Skeletal muscle satellite cell (primary cell): ENCODE measurements around the gene C16orf89. TPM values are rescaled to one million over a fixed set of nuclear protein-coding genes. Genes with fewer than 3 reads are reported as not detected.
"Not testable (repeated sequence)": the region's sequence is repeated elsewhere in the genome, so short reads cannot be mapped to it uniquely, and the experiment has no call there.

Experiments
- H3K27me3 ChIP-seq: 2 replicates; pipeline ENCODE4 v1.7.0; 2013; ENCODE audit warnings: low read length; ENCODE audit not compliant: control insufficient read depth, insufficient read depth
- H3K36me3 ChIP-seq: 2 replicates; pipeline ENCODE4 v1.7.0; 2013; ENCODE audit warnings: mild to moderate bottlenecking, control low read depth, low read length; ENCODE audit not compliant: insufficient read depth
- H3K4me1 ChIP-seq: 2 replicates; pipeline ENCODE4 v1.7.0; 2013; ENCODE audit warnings: low read length; ENCODE audit not compliant: control insufficient read depth, insufficient read depth
- H3K4me2 ChIP-seq: 2 replicates; pipeline ENCODE4 v1.7.0; 2013; ENCODE audit warnings: mild to moderate bottlenecking, low read length
- H3K4me3 ChIP-seq: 2 replicates; pipeline ENCODE4 v1.7.0; 2013; ENCODE audit warnings: low read length
- H3K9ac ChIP-seq: 2 replicates; pipeline ENCODE4 v1.7.0; 2013; ENCODE audit warnings: mild to moderate bottlenecking, low read depth, low read length, moderate library complexity
- H3K9me3 ChIP-seq: replicated peaks from 2 replicates; pipeline ENCODE4 v1.7.0; 2013; ENCODE audit warnings: mild to moderate bottlenecking, control low read depth, low read length
- total RNA-seq: library from RNA; depleted of rRNA; stranded (reverse); fragments of >200 nt; gene quantifications from 2 replicates; pipeline ENCODE4 v1.2.3, GENCODE V29; 2012; rRNA removed

The C16orf89 gene
- total RNA-seq, result 0.22 TPM in 1 of 2 replicates, not detected in the other

GRCh38 chr16:5065813-5066212 lies at the start of gene C16orf89:
TSS of gene C16orf89 (minus strand) at chr16:5065956. CDS start at chr16:5065908, 48 bp downstream.
- Histone ChIP-seq H3K9me3 (no peaks in the 10 kb centered on the region), H3K4me3 (no peak within 1 kb of the TSS), H3K27me3 (peaks cover 42% of the 10 kb centered on the region), H3K9ac (no peak within 1 kb of the TSS), H3K4me2 (no peak within 1 kb of the TSS), H3K36me3 (no peaks in the 10 kb centered on the region), H3K4me1 (no peaks in the 10 kb centered on the region)

- H3K4me3 ChIP-seq, H3K36me3 ChIP-seq, H3K4me1 ChIP-seq, H3K9me3 ChIP-seq, H3K9ac ChIP-seq, H3K4me2 ChIP-seq, H3K27me3 ChIP-seq: not testable (repeated sequence)
These were observed 45.2 kb upstream of the C16orf89 start for GRCh38 chr16:5110933-5111332.

GRCh38 chr16:5108505-5109158 lies 42.9 kb upstream of the C16orf89 start:
- H3K27me3 ChIP-seq, result no peaks in the 10 kb centered on the region
- H3K36me3 ChIP-seq, result no peaks in the 10 kb centered on the region
- H3K4me2 ChIP-seq, result no peak overlapping the region
- no peaks in the 10 kb centered on the region for H3K4me1 ChIP-seq
- no peak overlapping the region for H3K9ac ChIP-seq
- H3K9me3 ChIP-seq, result no peaks in the 10 kb centered on the region
- no peak overlapping the region for H3K4me3 ChIP-seq

- not testable (repeated sequence) for H3K4me3 ChIP-seq, H3K9ac ChIP-seq, H3K4me1 ChIP-seq, H3K4me2 ChIP-seq, H3K27me3 ChIP-seq, H3K36me3 ChIP-seq, H3K9me3 ChIP-seq
These were observed 39.3 kb upstream of the C16orf89 start for GRCh38 chr16:5105039-5105438.

GRCh38 chr16:5103296-5104032 lies 37.7 kb upstream of the C16orf89 start:
- not testable (repeated sequence) for H3K9ac ChIP-seq, H3K4me1 ChIP-seq, H3K4me2 ChIP-seq, H3K27me3 ChIP-seq, H3K36me3 ChIP-seq, H3K9me3 ChIP-seq, H3K4me3 ChIP-seq

- not testable (repeated sequence) for H3K4me2 ChIP-seq, H3K36me3 ChIP-seq, H3K27me3 ChIP-seq, H3K9ac ChIP-seq, H3K9me3 ChIP-seq, H3K4me1 ChIP-seq, H3K4me3 ChIP-seq
These were observed 33.4 kb upstream of the C16orf89 start for GRCh38 chr16:5099174-5099573.

- H3K4me2 ChIP-seq, result peak overlapping the region; percentile 88
- H3K9me3 ChIP-seq, H3K4me1 ChIP-seq, H3K36me3 ChIP-seq, H3K27me3 ChIP-seq: not testable (repeated sequence)
- H3K9ac ChIP-seq, result peak overlapping the region; percentile 73
- H3K4me3 ChIP-seq, result peak overlapping the region; percentile 79
These were observed 32.7 kb upstream of the C16orf89 start for GRCh38 chr16:5098221-5099159.

- peak within 1 kb of the TSS; percentile 95 for H3K4me2 ChIP-seq
- H3K36me3 ChIP-seq, H3K4me1 ChIP-seq, H3K9me3 ChIP-seq, H3K27me3 ChIP-seq: not testable (repeated sequence)
- H3K4me3 ChIP-seq, result peak within 1 kb of the TSS; percentile 84
- H3K9ac ChIP-seq, result peak within 1 kb of the TSS; percentile 92
These were observed 31.9 kb upstream of the C16orf89 start, which contains the start of gene EEF2KMT for GRCh38 chr16:5097470-5098220. TSS of gene EEF2KMT (minus strand) at chr16:5097795. CDS start at chr16:5097739, 56 bp downstream.

GRCh38 chr16:5097061-5097469 lies 31.3 kb upstream of the C16orf89 start:
- not testable (repeated sequence) for H3K36me3 ChIP-seq, H3K9me3 ChIP-seq, H3K27me3 ChIP-seq, H3K4me1 ChIP-seq
- Histone ChIP-seq H3K9ac (peak overlapping the region; percentile 92), H3K4me2 (peak overlapping the region; percentile 95), H3K4me3 (peak overlapping the region; percentile 84)

GRCh38 chr16:5096437-5097060 lies 30.8 kb upstream of the C16orf89 start:
- not testable (repeated sequence) for H3K27me3 ChIP-seq, H3K4me1 ChIP-seq, H3K9me3 ChIP-seq, H3K36me3 ChIP-seq
- Histone ChIP-seq H3K9ac (peak overlapping the region; percentile 92), H3K4me2 (peak overlapping the region; percentile 95), H3K4me3 (peak overlapping the region; percentile 84)
